Uterus (tissue), 2 donors: ENCODE measurements around the gene SGCE.

ENCODE experiments used
- POLR2A ChIP-seq, 2 donors: fragments of 450-650 bp; IDR thresholded peaks; one replicate each; pipeline ENCODE4 v1.6.1; 2016; ENCODE audit warnings: antibody characterized with exemption in 2 of 2, mild to moderate bottlenecking in 1 of 2, moderate library complexity in 1 of 2
- TF ChIP-seq, protein P1 (sequence below), 4 experiments: fragments of 200-600 bp in 2 of 4; fragments of 450-650 bp in 2 of 4; sonication (generic) in 2 of 4; IDR thresholded peaks; one replicate each; pipeline ENCODE4 v1.5.1; 2016 to 2019; ENCODE audit warnings: antibody characterized with exemption in 4 of 4, mild to moderate bottlenecking in 2 of 4, moderate library complexity in 1 of 4

DNA sequence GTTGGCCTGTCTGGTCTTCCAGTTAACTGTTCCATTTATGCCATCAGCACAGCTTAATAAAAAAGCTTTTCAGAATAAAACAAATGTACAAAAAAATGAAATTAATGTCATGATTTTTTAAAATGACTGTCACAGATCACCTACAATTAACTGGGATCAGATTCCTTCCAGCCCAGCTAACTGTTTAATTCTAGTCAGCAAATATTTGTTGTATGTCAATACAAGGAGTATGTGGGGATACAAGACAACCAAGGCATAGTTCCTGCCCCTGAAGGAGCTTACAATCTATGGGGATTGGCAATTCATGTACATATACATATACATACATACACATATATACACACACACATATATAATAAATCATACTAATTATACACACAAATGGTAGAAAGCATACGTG lies 16.5 kb downstream of the SGCE start:
- TF ChIP-seq, protein P1, sequence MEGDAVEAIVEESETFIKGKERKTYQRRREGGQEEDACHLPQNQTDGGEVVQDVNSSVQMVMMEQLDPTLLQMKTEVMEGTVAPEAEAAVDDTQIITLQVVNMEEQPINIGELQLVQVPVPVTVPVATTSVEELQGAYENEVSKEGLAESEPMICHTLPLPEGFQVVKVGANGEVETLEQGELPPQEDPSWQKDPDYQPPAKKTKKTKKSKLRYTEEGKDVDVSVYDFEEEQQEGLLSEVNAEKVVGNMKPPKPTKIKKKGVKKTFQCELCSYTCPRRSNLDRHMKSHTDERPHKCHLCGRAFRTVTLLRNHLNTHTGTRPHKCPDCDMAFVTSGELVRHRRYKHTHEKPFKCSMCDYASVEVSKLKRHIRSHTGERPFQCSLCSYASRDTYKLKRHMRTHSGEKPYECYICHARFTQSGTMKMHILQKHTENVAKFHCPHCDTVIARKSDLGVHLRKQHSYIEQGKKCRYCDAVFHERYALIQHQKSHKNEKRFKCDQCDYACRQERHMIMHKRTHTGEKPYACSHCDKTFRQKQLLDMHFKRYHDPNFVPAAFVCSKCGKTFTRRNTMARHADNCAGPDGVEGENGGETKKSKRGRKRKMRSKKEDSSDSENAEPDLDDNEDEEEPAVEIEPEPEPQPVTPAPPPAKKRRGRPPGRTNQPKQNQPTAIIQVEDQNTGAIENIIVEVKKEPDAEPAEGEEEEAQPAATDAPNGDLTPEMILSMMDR (IDR thresholded peaks at IDR 0.05) = no peak
- TF ChIP-seq POLR2A (IDR thresholded peaks at IDR 0.05) = no peak
